Measurements from ENCODE around the gene CINP. TPM values are rescaled to one million over a fixed set of nuclear protein-coding genes. Genes with fewer than 3 reads are reported as not detected.
"Not testable (repeated sequence)": the region's sequence is repeated elsewhere in the genome, so short reads cannot be mapped to it uniquely, and the experiment has no call there.

Gene CINP
- polyA plus RNA-seq, 1 donor from 2014 or later = 23.1 TPM

- H3K4me3 ChIP-seq (ENCODE audit: low read length) = peak overlapping the region; percentile 92
- H3K9me3 ChIP-seq (ENCODE audit: low read length) = no peaks in the 10 kb centered on the region
Observed at GRCh38 chr14:102303664-102304063, 59.0 kb downstream of the CINP start.

GRCh38 chr14:102298303-102299070 lies 64.2 kb downstream of the CINP start:
- not testable (repeated sequence) for H3F3A ChIP-seq (ENCODE audit: insufficient read depth, low read length, poor library complexity, severe bottlenecking)

More at GRCh38 chr14:102303664-102304063, 59.0 kb downstream of the CINP start:
- H3K9ac ChIP-seq (ENCODE audit: low read length) = peak overlapping the region; percentile 68
- peak overlapping the region; percentile 98 for H3K4me2 ChIP-seq (ENCODE audit: low read length)
- H3K27ac ChIP-seq (ENCODE audit: low read length) = no peak overlapping the region
- H3K79me2 ChIP-seq (replicated peaks; ENCODE audit: insufficient read depth, low read length) = peaks cover 17% of the 10 kb centered on the region
- H3K27me3 ChIP-seq (ENCODE audit: insufficient read depth, low read depth, low read length) = no peaks in the 10 kb centered on the region
- no peak for TF ChIP-seq POLR2AphosphoS5 (IDR thresholded peaks at IDR 0.05)
- no peak for TF ChIP-seq RAD21 (conservative IDR thresholded peaks at IDR 0.05)
- TF ChIP-seq MXI1 (conservative IDR thresholded peaks at IDR 0.05; ENCODE audit: poor library complexity, severe bottlenecking) = no peak
- TF ChIP-seq SMC3 (conservative IDR thresholded peaks at IDR 0.05; ENCODE audit: poor library complexity) = no peak
- TF ChIP-seq EZH2 (IDR thresholded peaks at IDR 0.05; ENCODE audit: borderline replicate concordance, insufficient read depth, low read length, poor library complexity, severe bottlenecking) = no peak
- no peak for TF ChIP-seq EP300 (conservative IDR thresholded peaks at IDR 0.05; ENCODE audit: poor library complexity, severe bottlenecking)
- TF ChIP-seq REST (IDR thresholded peaks at IDR 0.05; ENCODE audit: borderline replicate concordance) = no peak
- TF ChIP-seq, protein P1, sequence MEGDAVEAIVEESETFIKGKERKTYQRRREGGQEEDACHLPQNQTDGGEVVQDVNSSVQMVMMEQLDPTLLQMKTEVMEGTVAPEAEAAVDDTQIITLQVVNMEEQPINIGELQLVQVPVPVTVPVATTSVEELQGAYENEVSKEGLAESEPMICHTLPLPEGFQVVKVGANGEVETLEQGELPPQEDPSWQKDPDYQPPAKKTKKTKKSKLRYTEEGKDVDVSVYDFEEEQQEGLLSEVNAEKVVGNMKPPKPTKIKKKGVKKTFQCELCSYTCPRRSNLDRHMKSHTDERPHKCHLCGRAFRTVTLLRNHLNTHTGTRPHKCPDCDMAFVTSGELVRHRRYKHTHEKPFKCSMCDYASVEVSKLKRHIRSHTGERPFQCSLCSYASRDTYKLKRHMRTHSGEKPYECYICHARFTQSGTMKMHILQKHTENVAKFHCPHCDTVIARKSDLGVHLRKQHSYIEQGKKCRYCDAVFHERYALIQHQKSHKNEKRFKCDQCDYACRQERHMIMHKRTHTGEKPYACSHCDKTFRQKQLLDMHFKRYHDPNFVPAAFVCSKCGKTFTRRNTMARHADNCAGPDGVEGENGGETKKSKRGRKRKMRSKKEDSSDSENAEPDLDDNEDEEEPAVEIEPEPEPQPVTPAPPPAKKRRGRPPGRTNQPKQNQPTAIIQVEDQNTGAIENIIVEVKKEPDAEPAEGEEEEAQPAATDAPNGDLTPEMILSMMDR (IDR thresholded peaks at IDR 0.05; ENCODE audit: poor library complexity, severe bottlenecking) = no peak
- no peak for TF ChIP-seq TAF1 (IDR thresholded peaks at IDR 0.05; ENCODE audit: low read depth)
- H2AFZ ChIP-seq (ENCODE audit: low read depth, low read length) = no peak overlapping the region
- H3F3A ChIP-seq (ENCODE audit: insufficient read depth, low read length, poor library complexity, severe bottlenecking) = no peaks in the 10 kb centered on the region
- no peaks in the 10 kb centered on the region for H4K20me1 ChIP-seq (ENCODE audit: insufficient read depth)
- H3K36me3 ChIP-seq (ENCODE audit: insufficient read depth, low read length) = no peaks in the 10 kb centered on the region
- H3K9me2 ChIP-seq (ENCODE audit: insufficient read depth, low read length) = no peaks in the 10 kb centered on the region

More at GRCh38 chr14:102298303-102299070, 64.2 kb downstream of the CINP start:
- H3K36me3 ChIP-seq (ENCODE audit: insufficient read depth, low read length); H3K79me2 ChIP-seq (replicated peaks; ENCODE audit: insufficient read depth, low read length); H3K9me2 ChIP-seq (ENCODE audit: insufficient read depth, low read length); H3K27me3 ChIP-seq (ENCODE audit: insufficient read depth, low read depth, low read length); H2AFZ ChIP-seq (ENCODE audit: low read depth, low read length); H3K4me2 ChIP-seq (ENCODE audit: low read length); H3K27ac ChIP-seq (ENCODE audit: low read length); H3K9ac ChIP-seq (ENCODE audit: low read length); H3K4me3 ChIP-seq (ENCODE audit: low read length); H4K20me1 ChIP-seq (ENCODE audit: insufficient read depth); H3K9me3 ChIP-seq (ENCODE audit: low read length): not testable (repeated sequence)

Other genes with a start within 250 kb of the CINP start
- 26.3 and 28.6 TPM in 2 replicates for gene WDR20, start 223.0 kb downstream of the CINP start, polyA plus RNA-seq
- gene MOK, start 57.7 kb downstream of the CINP start, polyA plus RNA-seq = 63.6 and 89.8 TPM in 2 replicates
- gene ZNF839, start 43.1 kb downstream of the CINP start, polyA plus RNA-seq = 13.3 and 15.3 TPM in 2 replicates
- 6.7 and 7.0 TPM in 2 replicates for gene TECPR2, start 51 bp upstream of the CINP start, polyA plus RNA-seq
- 1.5 and 2.0 TPM in 2 replicates for gene ANKRD9, start 146.9 kb upstream of the CINP start, polyA plus RNA-seq
- gene RCOR1, start 229.8 kb upstream of the CINP start, polyA plus RNA-seq = 7.4 and 10.4 TPM in 2 replicates

Data from neural cell (in vitro differentiated cells).